CD8-positive, alpha-beta memory T cell (primary cell): ENCODE data around the gene PIP4P1. TPM values are rescaled to one million over a fixed set of nuclear protein-coding genes. Genes with fewer than 3 reads are reported as not detected.

Experiments
- CTCF ChIA-PET: fragments of 350-600 bp; sonication (Branson Sonifier 250); formaldehyde crosslinking; loops from one replicate; lab custom pipeline; 2021; ENCODE audit warnings: antibody characterized with exemption; lab: Charles Lee
- POLR2A ChIA-PET: fragments of 350-600 bp; sonication (Branson Sonifier 250); formaldehyde crosslinking; loops from one replicate; lab custom pipeline; 2021; ENCODE audit warnings: antibody characterized with exemption; lab: Charles Lee
- DNase-seq, 5 donors: peaks; one replicate each; pipeline versions ENCODE4 v3.0.0 to v3.0.0-alpha.2; 2020 to 2022; ENCODE audit warnings: mixed read lengths in 1 of 5
- H3K27ac ChIP-seq: one replicate; pipeline ENCODE4 v1.7.0; 2013; ENCODE audit warnings: low read depth, mild to moderate bottlenecking, low read length, moderate library complexity
- H3K27me3 ChIP-seq: 2 replicates; pipeline ENCODE4 v1.7.0; 2013; ENCODE audit warnings: low read length, mild to moderate bottlenecking; ENCODE audit not compliant: insufficient read depth, poor library complexity, severe bottlenecking
- H3K36me3 ChIP-seq: 2 replicates; pipeline ENCODE4 v1.7.0; 2013; ENCODE audit warnings: mild to moderate bottlenecking, low read length, moderate library complexity; ENCODE audit not compliant: insufficient read depth
- H3K4me1 ChIP-seq: 2 replicates; pipeline ENCODE4 v1.7.0; 2013; ENCODE audit warnings: mild to moderate bottlenecking, low read length, moderate library complexity; ENCODE audit not compliant: insufficient read depth
- H3K4me3 ChIP-seq: 2 replicates; pipeline ENCODE4 v1.7.0; 2013; ENCODE audit warnings: mild to moderate bottlenecking, low read length
- H3K9me3 ChIP-seq: 2 replicates; pipeline ENCODE4 v1.7.0; 2013; ENCODE audit warnings: mild to moderate bottlenecking, low read length
- H3K27ac Mint-ChIP-seq, 8 donors: one replicate each; pipeline ENCODE4 v1.8.0; 2020 to 2021; ENCODE audit warnings: mixed read lengths in 8 of 8, mild to moderate bottlenecking in 6 of 8, inconsistent platforms in 3 of 8, moderate library complexity in 3 of 8
- H3K27me3 Mint-ChIP-seq, 2 donors: one replicate each; pipeline ENCODE4 v1.8.0; 2020 to 2021; ENCODE audit warnings: mixed read lengths in 2 of 2, mild to moderate bottlenecking in 1 of 2, moderate library complexity in 1 of 2
- H3K36me3 Mint-ChIP-seq, 3 donors: one replicate each; pipeline ENCODE4 v1.8.0; 2020 to 2021; ENCODE audit warnings: mixed read lengths in 3 of 3, inconsistent platforms in 1 of 3, mild to moderate bottlenecking in 1 of 3
- H3K4me1 Mint-ChIP-seq, 3 donors: one replicate each; pipeline ENCODE4 v1.8.0; 2020 to 2021; ENCODE audit warnings: mixed read lengths in 3 of 3, inconsistent platforms in 1 of 3, mild to moderate bottlenecking in 1 of 3
- H3K4me3 Mint-ChIP-seq, 7 donors: one replicate each; pipeline ENCODE4 v1.8.0; 2020 to 2021; ENCODE audit warnings: mixed read lengths in 7 of 7, mild to moderate bottlenecking in 6 of 7, moderate library complexity in 4 of 7, inconsistent platforms in 2 of 7
- H3K9me3 Mint-ChIP-seq, 5 donors: one replicate each; pipeline ENCODE4 v1.8.0; 2020 to 2022; ENCODE audit warnings: mixed read lengths in 5 of 5, mild to moderate bottlenecking in 3 of 5, moderate library complexity in 2 of 5, inconsistent platforms in 1 of 5
- polyA plus RNA-seq: library from polyadenylated mRNA; unstranded; fragments of 300-500 nt; fragmentation: Illumina TruSeq; gene quantifications from one replicate; pipeline ENCODE4 v1.2.3, GENCODE V29; 2021
- total RNA-seq, 2 experiments: library from RNA; stranded (reverse); gene quantifications; one replicate each; pipeline ENCODE4 v1.2.3, GENCODE V29; 2021

Gene PIP4P1
- total and polyA plus RNA-seq, 3 experiments from 2014 or later = 29.5 to 36.4 (median 33.5) TPM

DNA sequence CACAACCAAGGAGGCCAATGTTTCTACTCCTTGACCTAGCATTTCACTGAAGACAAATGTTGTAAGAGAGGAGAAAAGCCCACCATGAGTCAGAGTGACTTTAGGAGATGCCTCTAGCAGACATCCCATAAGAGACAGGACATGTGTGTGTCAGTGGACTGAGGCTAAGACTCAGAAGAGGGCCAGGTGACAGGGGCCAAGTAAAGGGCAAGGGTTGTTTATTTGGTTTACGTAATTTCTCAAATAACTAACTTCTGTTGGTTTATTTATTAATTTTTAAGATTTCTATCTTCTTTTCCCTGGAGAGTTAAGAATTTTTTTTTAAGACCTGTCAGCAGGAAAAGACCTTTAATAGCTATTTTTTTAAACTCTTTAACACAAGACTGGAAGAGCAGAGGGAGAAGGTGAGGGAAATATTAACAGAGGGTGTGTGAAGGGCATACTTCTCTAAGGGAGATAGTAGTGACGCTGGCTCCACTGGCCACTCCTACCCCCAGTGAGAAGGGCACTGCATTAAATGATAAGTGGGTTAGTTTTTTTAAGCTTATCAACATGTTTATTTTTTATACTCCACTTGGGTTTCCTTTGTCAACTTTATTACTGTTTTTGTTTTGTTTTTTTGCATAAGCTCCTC lies 11.4 kb upstream of the PIP4P1 start:
- no peaks in the 10 kb centered on the region for H3K27me3 ChIP-seq
- POLR2A ChIA-PET = interaction anchor here (1.6 kb wide), 1 partner anchor 11 kb away, joined by 9 read pairs; the partner anchor contains the start of gene PIP4P1
- Mint-ChIP-seq H3K4me1 (peaks cover 70 to 84% (median 83%) of the 10 kb centered on the region in 3 donors), H3K4me3 (peak overlapping the region; percentile 54 to 100 (median 95)), H3K36me3 (peaks cover 39 to 80% (median 48%) of the 10 kb centered on the region in 3 donors), H3K27me3 (no peaks in the 10 kb centered on the region), H3K9me3 (no peaks in the 10 kb centered on the region), H3K27ac (peak overlapping the region; percentile 62 to 93 (median 89))
- no peaks in the 10 kb centered on the region for H3K9me3 ChIP-seq
- CTCF ChIA-PET = interaction anchor here (1.0 to 1.3 kb wide), 2 partner anchors 17 to 18 kb away, joined by 3 read pairs; partner anchors contain the start of genes APEX1 and OSGEP
- H3K4me1 ChIP-seq = peaks cover 71% of the 10 kb centered on the region
- H3K4me3 ChIP-seq = no peak overlapping the region
- H3K36me3 ChIP-seq = peaks cover 44% of the 10 kb centered on the region
- DNase-seq = no peak
- H3K27ac ChIP-seq = no peak overlapping the region

DNA sequence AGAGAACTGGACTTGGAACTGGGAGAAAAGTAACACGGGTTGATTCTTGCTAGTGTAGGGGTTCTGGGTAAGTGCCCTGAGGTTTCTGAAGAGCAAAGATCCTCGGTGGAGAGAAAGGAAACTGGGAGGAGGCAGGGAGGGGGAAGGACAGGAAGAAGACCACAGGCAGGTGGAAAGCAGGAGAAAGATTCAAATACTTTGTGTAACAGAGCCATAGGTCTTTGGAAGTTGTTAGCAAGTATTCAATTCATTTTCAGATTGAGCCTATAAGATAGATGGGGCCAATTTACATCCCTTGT lies 9.3 kb upstream of the PIP4P1 start:
- H3K9me3 Mint-ChIP-seq = no peaks in the 10 kb centered on the region
- POLR2A ChIA-PET = interaction anchor here (1.1 to 1.6 kb wide), 4 partner anchors 9 to 128 kb away, joined by 4 to 21 read pairs (median 12); partner anchors contain the start of genes APEX1, OSGEP, PARP2 and PIP4P1
- peak overlapping the region; percentile 82 for H3K27ac ChIP-seq
- peak overlapping the region; percentile 94 to 100 (median 98) for H3K4me3 Mint-ChIP-seq
- H3K36me3 Mint-ChIP-seq = peaks cover 26 to 59% (median 30%) of the 10 kb centered on the region in 3 donors
- DNase-seq = no peak
- H3K4me3 ChIP-seq = peak overlapping the region; percentile 90
- H3K4me1 ChIP-seq = peaks cover 50% of the 10 kb centered on the region
- H3K27ac Mint-ChIP-seq = peak overlapping the region; percentile 78 to 100 (median 97)
- H3K36me3 ChIP-seq = peaks cover 32% of the 10 kb centered on the region
- no peaks in the 10 kb centered on the region for H3K27me3 Mint-ChIP-seq
- H3K9me3 ChIP-seq = no peaks in the 10 kb centered on the region
- CTCF ChIA-PET = interaction anchor here (0.7 to 1.8 kb wide), 6 partner anchors 9 to 142 kb away, joined by 3 to 6 read pairs (median 4); partner anchors contain the start of gene PIP4P1
- peaks cover 49 to 63% (median 62%) of the 10 kb centered on the region in 3 donors for H3K4me1 Mint-ChIP-seq
- H3K27me3 ChIP-seq = no peaks in the 10 kb centered on the region

DNA sequence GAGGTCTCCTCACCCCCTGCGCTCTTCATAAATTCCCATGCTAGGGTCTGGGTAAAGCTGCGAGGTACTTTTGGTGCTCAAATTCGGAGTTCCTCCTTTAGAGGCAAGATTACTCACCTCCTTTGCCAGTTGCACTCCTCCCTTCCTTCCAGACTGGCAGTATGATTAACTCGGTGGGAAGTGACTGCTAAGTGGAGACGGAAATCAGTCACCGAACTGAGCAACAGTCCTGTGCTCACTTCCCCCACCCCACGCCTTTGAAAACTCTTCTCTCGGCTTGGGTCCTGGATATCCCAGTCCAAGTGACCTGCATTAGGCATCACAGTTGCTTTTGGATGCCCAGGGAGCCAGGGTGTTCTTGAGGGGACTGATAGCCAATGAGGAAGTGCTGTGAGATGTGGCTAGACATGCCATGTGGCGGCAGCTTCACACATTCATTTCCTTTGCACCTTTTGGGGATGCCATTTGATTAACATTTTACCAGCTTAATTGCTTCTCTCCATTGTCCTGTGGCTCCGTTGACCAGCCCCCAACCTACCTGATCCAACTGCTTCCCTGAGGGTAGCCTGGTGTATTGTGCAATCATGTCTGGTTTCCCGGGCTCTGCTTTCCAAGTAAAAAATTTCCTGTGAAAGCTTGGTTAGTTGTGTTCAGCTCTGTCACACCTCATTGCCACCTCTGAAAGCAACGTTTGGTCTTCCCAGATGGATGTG lies 8.8 kb upstream of the PIP4P1 start:
- Mint-ChIP-seq H3K36me3 (peaks cover 21 to 54% (median 25%) of the 10 kb centered on the region in 3 donors), H3K4me3 (peak overlapping the region; percentile 94 to 100 (median 98)), H3K4me1 (peaks cover 48 to 58% (median 57%) of the 10 kb centered on the region in 3 donors), H3K27ac (peak overlapping the region; percentile 78 to 100 (median 97)), H3K27me3 (no peaks in the 10 kb centered on the region), H3K9me3 (no peaks in the 10 kb centered on the region)
- Histone ChIP-seq H3K4me1 (peaks cover 45% of the 10 kb centered on the region), H3K27me3 (no peaks in the 10 kb centered on the region), H3K36me3 (peaks cover 27% of the 10 kb centered on the region), H3K4me3 (peak overlapping the region; percentile 90), H3K9me3 (no peaks in the 10 kb centered on the region), H3K27ac (peak overlapping the region; percentile 82)
- ChIA-PET POLR2A (interaction anchor here (1.1 to 1.6 kb wide), 5 partner anchors 9 to 144 kb away, joined by 3 to 21 read pairs (median 6); partner anchors contain the start of genes APEX1, OSGEP, PARP2 and PIP4P1), CTCF (interaction anchor here (0.8 to 1.8 kb wide), 9 partner anchors 8 to 143 kb away, joined by 3 to 7 read pairs (median 4); partner anchors contain the start of genes PARP2 and PIP4P1)
- peak; percentile 28 to 66 (median 41) for DNase-seq

DNA sequence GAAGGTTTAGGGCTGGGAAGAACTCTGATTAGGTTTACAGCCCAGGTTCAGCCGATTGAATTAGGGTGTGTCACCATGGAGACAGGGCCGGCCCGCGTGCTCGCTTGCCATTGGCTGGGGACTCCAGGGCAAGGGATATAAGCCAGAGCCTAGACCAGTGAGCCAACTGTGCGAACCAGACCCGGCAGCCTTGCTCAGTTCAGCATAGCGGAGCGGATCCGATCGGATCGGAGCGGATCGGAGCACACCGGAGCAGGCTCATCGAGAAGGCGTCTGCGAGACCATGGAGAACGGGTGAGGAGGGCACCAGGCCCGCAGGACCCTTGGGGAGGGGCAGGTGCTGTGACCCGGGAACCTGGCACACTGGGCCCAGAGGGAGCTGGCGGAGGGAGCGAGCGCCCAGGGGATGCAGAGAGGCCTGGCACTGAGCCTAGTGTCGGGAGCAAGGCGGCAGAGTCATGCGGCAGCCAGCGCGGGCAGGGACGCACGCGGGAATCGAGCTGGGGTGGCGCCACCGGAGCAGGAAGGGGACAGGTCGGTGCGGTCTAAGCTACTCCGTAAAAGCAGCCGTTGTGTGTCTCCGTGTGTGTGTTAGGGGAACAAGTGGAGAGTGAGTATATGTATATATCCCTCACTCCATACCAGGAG lies 8.1 kb upstream of the PIP4P1 start, which contains the start of gene PNP:
Gene PNP, plus strand, starts transcription at position 165 of the 648 bp plus-strand sequence. Its CDS starts 119 bp downstream, at position 284.
- peaks cover 21% of the 10 kb centered on the region for H3K36me3 ChIP-seq
- H3K4me3 ChIP-seq = peak within 1 kb of the TSS; percentile 90
- H3K27me3 ChIP-seq = no peaks in the 10 kb centered on the region
- peaks cover 41% of the 10 kb centered on the region for H3K4me1 ChIP-seq
- H3K9me3 Mint-ChIP-seq = no peaks in the 10 kb centered on the region
- H3K27me3 Mint-ChIP-seq = no peaks in the 10 kb centered on the region
- ChIA-PET POLR2A (interaction anchor here (1.1 to 1.6 kb wide), 4 partner anchors 8 to 144 kb away, joined by 3 to 21 read pairs (median 12); partner anchors contain the start of genes APEX1, OSGEP, PARP2 and PIP4P1), CTCF (interaction anchor here (0.9 to 1.8 kb wide), 8 partner anchors 10 to 144 kb away, joined by 3 to 7 read pairs (median 4); partner anchors contain the start of gene PARP2)
- H3K27ac Mint-ChIP-seq = peak within 1 kb of the TSS; percentile 78 to 100 (median 97)
- H3K36me3 Mint-ChIP-seq = peaks cover 15 to 47% (median 18%) of the 10 kb centered on the region in 3 donors
- DNase-seq = peak; percentile 76 to 94 (median 82)
- H3K9me3 ChIP-seq = no peaks in the 10 kb centered on the region
- H3K4me1 Mint-ChIP-seq = peaks cover 41 to 51% (median 50%) of the 10 kb centered on the region in 3 donors
- H3K4me3 Mint-ChIP-seq = peak within 1 kb of the TSS; percentile 94 to 100 (median 98)
- H3K27ac ChIP-seq = peak within 1 kb of the TSS; percentile 82

DNA sequence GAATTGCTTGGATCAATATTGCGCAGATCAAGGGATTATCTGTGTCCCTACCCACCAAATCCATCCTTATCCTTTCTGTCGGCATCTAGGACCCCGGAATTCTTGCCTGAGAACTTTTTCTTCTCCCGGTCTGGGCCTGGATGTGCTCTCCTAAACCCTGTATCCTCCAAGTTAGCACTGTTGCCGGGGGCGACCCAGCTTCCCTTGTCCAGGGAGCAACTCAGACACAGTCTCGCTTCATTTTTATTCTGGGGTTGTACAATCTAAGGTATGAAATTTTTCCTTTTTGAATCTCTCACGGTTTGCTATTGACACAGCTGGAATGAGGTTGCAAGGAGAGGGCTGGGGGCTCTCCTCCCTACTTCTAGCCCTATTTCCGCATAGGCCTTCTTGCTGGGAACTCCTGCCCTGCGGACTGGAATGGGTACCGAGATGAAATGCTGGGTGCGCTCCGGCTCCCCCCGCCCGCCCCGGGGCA lies 7.6 kb upstream of the PIP4P1 start:
- H3K27me3 ChIP-seq = no peaks in the 10 kb centered on the region
- peaks cover 36% of the 10 kb centered on the region for H3K4me1 ChIP-seq
- Mint-ChIP-seq H3K27me3 (no peaks in the 10 kb centered on the region), H3K4me1 (peaks cover 36 to 46% (median 44%) of the 10 kb centered on the region in 3 donors), H3K27ac (peak overlapping the region; percentile 78 to 100 (median 97)), H3K36me3 (peaks cover 10 to 41% (median 13%) of the 10 kb centered on the region in 3 donors), H3K4me3 (peak overlapping the region; percentile 94 to 100 (median 98)), H3K9me3 (no peaks in the 10 kb centered on the region)
- H3K9me3 ChIP-seq = no peaks in the 10 kb centered on the region
- POLR2A ChIA-PET = interaction anchor here (0.6 to 1.6 kb wide), 2 partner anchors 14 kb away, joined by 3 to 18 read pairs; partner anchors contain the start of genes APEX1 and OSGEP
- peak overlapping the region; percentile 90 for H3K4me3 ChIP-seq
- H3K36me3 ChIP-seq = peaks cover 15% of the 10 kb centered on the region
- H3K27ac ChIP-seq = peak overlapping the region; percentile 82
- CTCF ChIA-PET = interaction anchor here (1.5 to 1.8 kb wide), 3 partner anchors 13 to 138 kb away, joined by 5 to 6 read pairs (median 6); no protein-coding TSS in a partner anchor
- DNase-seq = no peak

DNA sequence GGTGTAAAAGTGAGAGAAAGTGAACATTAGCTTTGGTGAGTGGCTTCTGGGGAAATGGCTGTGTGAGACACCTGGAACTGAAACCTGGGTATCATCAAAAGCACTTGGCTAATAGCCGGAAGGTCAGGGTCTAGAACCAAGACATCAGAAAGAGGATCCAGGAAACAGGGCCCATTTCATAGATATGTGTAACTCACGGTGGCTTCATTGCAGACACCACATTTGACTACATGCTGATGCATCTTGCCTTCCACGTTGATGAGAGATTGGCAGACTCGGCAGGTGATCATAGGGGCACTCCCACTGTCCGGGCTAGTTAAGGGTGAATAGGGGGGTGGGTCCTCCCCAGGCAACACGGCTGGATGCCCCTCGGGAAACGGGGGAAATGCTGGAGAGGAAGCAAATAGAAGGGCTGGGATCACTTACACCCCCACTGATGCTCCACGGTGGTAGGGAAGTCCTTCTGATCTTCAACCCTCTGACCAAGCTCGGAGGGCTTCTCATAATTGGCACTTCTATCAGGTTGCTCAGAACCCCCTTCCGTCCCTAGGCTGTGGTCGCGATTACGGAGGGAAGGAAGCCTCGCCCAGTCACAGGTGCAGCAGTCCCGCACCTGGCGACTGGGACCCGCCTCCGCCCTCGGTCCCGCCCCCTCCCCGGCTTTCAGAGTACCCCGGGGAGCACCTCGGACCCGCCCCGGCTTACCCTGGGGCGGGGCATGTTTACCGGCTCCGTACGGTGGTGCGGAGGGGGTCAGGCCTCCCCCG lies 593 bp downstream of the PIP4P1 start:
- Mint-ChIP-seq H3K9me3 (no peaks in the 10 kb centered on the region), H3K27ac (peak overlapping the region; percentile 91 to 98 (median 96)), H3K4me3 (peak overlapping the region; percentile 86 to 95 (median 89)), H3K36me3 (peaks cover 0 to 28% (median 13%) of the 10 kb centered on the region in 3 donors), H3K4me1 (peaks cover 29 to 41% (median 34%) of the 10 kb centered on the region in 3 donors), H3K27me3 (peaks cover 0 to 6% of the 10 kb centered on the region in 2 donors)
- ChIA-PET POLR2A (interaction anchor here (1.0 to 2.1 kb wide), 9 partner anchors 9 to 223 kb away, joined by 3 to 21 read pairs (median 7); partner anchors contain the start of genes PARP2 and PNP), CTCF (interaction anchor here (1.1 to 2.7 kb wide), 2 partner anchors 45 to 133 kb away, joined by 3 to 11 read pairs; no protein-coding TSS in a partner anchor)
- Histone ChIP-seq H3K27me3 (no peaks in the 10 kb centered on the region), H3K4me1 (peaks cover 36% of the 10 kb centered on the region), H3K4me3 (peak overlapping the region; percentile 57), H3K27ac (peak overlapping the region; percentile 75), H3K36me3 (peaks cover 44% of the 10 kb centered on the region), H3K9me3 (no peaks in the 10 kb centered on the region)
- DNase-seq = peak in 4 of 5 donors; percentile 49 to 79 (median 70)
